DOHH2 (cell line): Measurements from ENCODE around the gene FNDC3B.

Experiments
- CTCF ChIP-seq: fragments of 200-600 bp; sonication (generic); IDR thresholded peaks from one replicate; pipeline ENCODE4 v1.5.1; 2014; ENCODE audit warnings: antibody characterized with exemption, mild to moderate bottlenecking, low read depth, low read length; ENCODE audit not compliant: poor library complexity, severe bottlenecking
- EZH2phosphoT487 ChIP-seq: fragments of 200-600 bp; sonication (generic); IDR thresholded peaks from 2 replicates; pipeline ENCODE4 v1.6.1; 2017; ENCODE audit warnings: borderline replicate concordance, mild to moderate bottlenecking, antibody characterized with exemption, low read length, moderate library complexity, mixed read lengths

GRCh38 chr3:172102123-172102882, 62.9 kb downstream of the FNDC3B start:
- TF ChIP-seq CTCF: no peak
- no peak for TF ChIP-seq EZH2phosphoT487
